ENCODE results near the gene CLIC2. TPM values are rescaled to one million over a fixed set of nuclear protein-coding genes. Genes with fewer than 3 reads are reported as not detected.
"Not testable (repeated sequence)": the region's sequence is repeated elsewhere in the genome, so short reads cannot be mapped to it uniquely, and the experiment has no call there.

The CLIC2 gene
- total RNA-seq, 1 experiment from 2014 or later, result 0.89 TPM

DNA sequence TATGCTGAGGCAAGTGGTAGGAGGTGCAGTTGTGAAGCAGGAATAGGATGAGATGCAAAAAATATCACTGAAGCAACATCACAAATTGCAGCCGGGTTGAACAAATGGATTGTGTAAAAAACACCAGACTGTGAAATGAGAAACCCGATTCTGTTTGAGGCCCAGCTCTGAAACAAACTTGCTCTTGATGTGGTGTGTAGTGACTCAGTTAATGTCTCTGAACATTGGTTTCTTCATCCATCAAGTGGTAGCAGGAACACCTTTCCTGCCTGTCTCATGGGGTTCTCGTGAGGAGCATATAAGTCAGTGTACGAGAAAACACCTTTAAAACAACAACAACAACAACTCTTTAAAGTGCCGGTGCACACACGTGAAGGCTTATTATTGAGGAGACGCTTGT lies 29.3 kb upstream of the CLIC2 start:
- BruUV-seq (replicated peaks); H3K27ac ChIP-seq (ENCODE audit: low read depth, low read length); H3K36me3 ChIP-seq (ENCODE audit: control insufficient read depth in 1 of 2, insufficient read depth in 2 of 2, low read length in 2 of 2); H3K4me3 ChIP-seq (replicated peaks in 1 of 2; ENCODE audit: low read depth in 1 of 2, low read length in 2 of 2); ATAC-seq; H3K9me2 ChIP-seq (ENCODE audit: insufficient read depth); H2AFZ ChIP-seq (ENCODE audit: low read depth, low read length, poor library complexity, severe bottlenecking); CTCF ChIA-PET; H3K27me3 ChIP-seq (ENCODE audit: insufficient read depth, low read length); H4K20me1 ChIP-seq (ENCODE audit: insufficient read depth); H3K9me3 ChIP-seq (ENCODE audit: control insufficient read depth in 1 of 2, insufficient read depth in 1 of 2, low read depth in 1 of 2, low read length in 2 of 2); RAD21 ChIA-PET (ENCODE audit: low non-redundant PET in 1 of 2, low total read pairs in 2 of 2, uncharacterized antibody in 2 of 2, unreplicated experiment in 2 of 2); intact Hi-C loops (cut with micrococcal nuclease); POLR2A ChIA-PET; H3K4me1 ChIP-seq (ENCODE audit: control insufficient read depth in 1 of 2, insufficient read depth in 2 of 2, low read length in 2 of 2); H3K79me2 ChIP-seq (ENCODE audit: insufficient read depth, low read length); DNase-seq (ENCODE audit: low read depth, low spot score); H3K4me2 ChIP-seq (ENCODE audit: low read length); H3K9ac ChIP-seq (ENCODE audit: low read length): not testable (repeated sequence)

DNA sequence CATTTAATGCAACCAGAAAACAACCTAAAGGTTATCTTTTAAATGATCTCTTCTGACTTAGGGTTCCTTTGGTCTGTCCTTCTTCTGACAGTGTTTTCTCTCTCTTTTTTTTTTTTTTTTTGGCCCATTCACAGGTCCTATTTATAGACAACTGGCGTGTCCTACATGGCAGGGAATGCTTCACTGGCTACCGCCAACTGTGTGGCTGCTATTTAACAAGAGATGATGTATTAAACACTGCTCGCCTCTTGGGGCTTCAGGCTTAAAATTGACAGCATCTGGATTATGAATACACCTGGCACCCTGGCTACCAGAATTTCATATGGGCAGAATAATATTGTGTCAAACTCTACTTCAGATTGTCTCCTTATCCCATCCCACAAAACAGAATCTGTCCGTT lies 15.0 kb upstream of the CLIC2 start:
- H3K9me3 ChIP-seq (ENCODE audit: control insufficient read depth in 1 of 2, insufficient read depth in 1 of 2, low read depth in 1 of 2, low read length in 2 of 2); H3K4me1 ChIP-seq (ENCODE audit: control insufficient read depth in 1 of 2, insufficient read depth in 2 of 2, low read length in 2 of 2); CTCF ChIA-PET; RAD21 ChIA-PET (ENCODE audit: low non-redundant PET in 1 of 2, low total read pairs in 2 of 2, uncharacterized antibody in 2 of 2, unreplicated experiment in 2 of 2); DNase-seq (ENCODE audit: low read depth, low spot score); ATAC-seq; H3K36me3 ChIP-seq (ENCODE audit: control insufficient read depth in 1 of 2, insufficient read depth in 2 of 2, low read length in 2 of 2); BruUV-seq (replicated peaks); H4K20me1 ChIP-seq (ENCODE audit: insufficient read depth); H3K4me2 ChIP-seq (ENCODE audit: low read length); H3K27ac ChIP-seq (ENCODE audit: low read depth, low read length); H3K4me3 ChIP-seq (replicated peaks in 1 of 2; ENCODE audit: low read depth in 1 of 2, low read length in 2 of 2); POLR2A ChIA-PET; H3K79me2 ChIP-seq (ENCODE audit: insufficient read depth, low read length); H3K9ac ChIP-seq (ENCODE audit: low read length); intact Hi-C loops (cut with micrococcal nuclease); H3K9me2 ChIP-seq (ENCODE audit: insufficient read depth); H3K27me3 ChIP-seq (ENCODE audit: insufficient read depth, low read length); H2AFZ ChIP-seq (ENCODE audit: low read depth, low read length, poor library complexity, severe bottlenecking): not testable (repeated sequence)

DNA sequence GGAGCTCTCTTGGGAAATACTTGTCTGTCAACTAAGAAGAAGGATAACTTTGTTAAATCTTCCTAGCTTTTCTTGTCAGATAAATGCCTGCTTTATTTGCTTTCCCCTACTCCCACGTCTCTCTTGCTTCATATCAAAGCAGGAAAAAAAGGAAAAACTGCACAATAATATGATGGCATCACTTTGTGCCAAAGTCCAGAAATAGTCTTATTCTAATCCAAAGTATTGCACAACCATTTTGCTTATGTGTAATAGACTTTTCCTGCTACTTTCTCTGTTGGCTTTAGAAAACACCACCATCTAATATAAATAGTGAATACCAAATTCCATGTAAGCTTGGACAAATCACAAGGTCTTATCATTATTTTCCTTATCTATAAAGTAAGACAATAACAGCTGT lies 11.3 kb upstream of the CLIC2 start:
- intact Hi-C loops (cut with micrococcal nuclease); H3K4me2 ChIP-seq (ENCODE audit: low read length); H3K4me1 ChIP-seq (ENCODE audit: control insufficient read depth in 1 of 2, insufficient read depth in 2 of 2, low read length in 2 of 2); H3K27me3 ChIP-seq (ENCODE audit: insufficient read depth, low read length); RAD21 ChIA-PET (ENCODE audit: low non-redundant PET in 1 of 2, low total read pairs in 2 of 2, uncharacterized antibody in 2 of 2, unreplicated experiment in 2 of 2); H3K79me2 ChIP-seq (ENCODE audit: insufficient read depth, low read length); POLR2A ChIA-PET; H3K4me3 ChIP-seq (replicated peaks in 1 of 2; ENCODE audit: low read depth in 1 of 2, low read length in 2 of 2); H3K9me2 ChIP-seq (ENCODE audit: insufficient read depth); H2AFZ ChIP-seq (ENCODE audit: low read depth, low read length, poor library complexity, severe bottlenecking); DNase-seq (ENCODE audit: low read depth, low spot score); H3K27ac ChIP-seq (ENCODE audit: low read depth, low read length); H3K9ac ChIP-seq (ENCODE audit: low read length); H3K36me3 ChIP-seq (ENCODE audit: control insufficient read depth in 1 of 2, insufficient read depth in 2 of 2, low read length in 2 of 2); CTCF ChIA-PET; ATAC-seq; H4K20me1 ChIP-seq (ENCODE audit: insufficient read depth); BruUV-seq (replicated peaks); H3K9me3 ChIP-seq (ENCODE audit: control insufficient read depth in 1 of 2, insufficient read depth in 1 of 2, low read depth in 1 of 2, low read length in 2 of 2): not testable (repeated sequence)

- DNase-seq (ENCODE audit: low read depth, low spot score); H3K9ac ChIP-seq (ENCODE audit: low read length); H3K27ac ChIP-seq (ENCODE audit: low read depth, low read length); CTCF ChIA-PET; H3K4me2 ChIP-seq (ENCODE audit: low read length); ATAC-seq; H3K4me1 ChIP-seq (ENCODE audit: control insufficient read depth in 1 of 2, insufficient read depth in 2 of 2, low read length in 2 of 2); H3K79me2 ChIP-seq (ENCODE audit: insufficient read depth, low read length); RAD21 ChIA-PET (ENCODE audit: low non-redundant PET in 1 of 2, low total read pairs in 2 of 2, uncharacterized antibody in 2 of 2, unreplicated experiment in 2 of 2); intact Hi-C loops (cut with micrococcal nuclease); H3K9me3 ChIP-seq (ENCODE audit: control insufficient read depth in 1 of 2, insufficient read depth in 1 of 2, low read depth in 1 of 2, low read length in 2 of 2); H2AFZ ChIP-seq (ENCODE audit: low read depth, low read length, poor library complexity, severe bottlenecking); H3K9me2 ChIP-seq (ENCODE audit: insufficient read depth); H4K20me1 ChIP-seq (ENCODE audit: insufficient read depth); POLR2A ChIA-PET; H3K27me3 ChIP-seq (ENCODE audit: insufficient read depth, low read length); H3K4me3 ChIP-seq (replicated peaks in 1 of 2; ENCODE audit: low read depth in 1 of 2, low read length in 2 of 2); H3K36me3 ChIP-seq (ENCODE audit: control insufficient read depth in 1 of 2, insufficient read depth in 2 of 2, low read length in 2 of 2); BruUV-seq (replicated peaks): not testable (repeated sequence)
Observed at GRCh38 chrX:155335337-155335712, 911 bp upstream of the CLIC2 start.
